Activated naive CD4-positive, alpha-beta T cell treated with anti-CD3 and anti-CD28 coated beads, Interleukin-2, amount 50 U/mL, for 24 hours (primary cell): Measurements from ENCODE around the gene MYZAP.

Source experiments
- H3K27ac Mint-ChIP-seq: one replicate; pipeline ENCODE4 v1.8.0; 2021; ENCODE audit warnings: mild to moderate bottlenecking, mixed read lengths
- H3K27me3 Mint-ChIP-seq: one replicate; pipeline ENCODE4 v1.8.0; 2021; ENCODE audit warnings: mixed read lengths
- H3K36me3 Mint-ChIP-seq: one replicate; pipeline ENCODE4 v1.8.0; 2021; ENCODE audit warnings: mixed read lengths
- H3K4me1 Mint-ChIP-seq: one replicate; pipeline ENCODE4 v1.8.0; 2021; ENCODE audit warnings: mixed read lengths
- H3K4me3 Mint-ChIP-seq: one replicate; pipeline ENCODE4 v1.8.0; 2021; ENCODE audit warnings: mild to moderate bottlenecking, mixed read lengths
- H3K9me3 Mint-ChIP-seq: one replicate; pipeline ENCODE4 v1.8.0; 2021; ENCODE audit warnings: mixed read lengths

The MYZAP gene

GRCh38 chr15:57675481-57676181, 83.9 kb downstream of the MYZAP start:
- H3K36me3 Mint-ChIP-seq, result peaks cover 7% of the 10 kb centered on the region
- H3K27ac Mint-ChIP-seq, result no peak overlapping the region
- H3K4me1 Mint-ChIP-seq, result peaks cover 4% of the 10 kb centered on the region
- H3K4me3 Mint-ChIP-seq, result no peak overlapping the region
- peaks cover 5% of the 10 kb centered on the region for H3K27me3 Mint-ChIP-seq
- no peaks in the 10 kb centered on the region for H3K9me3 Mint-ChIP-seq

- no peak overlapping the region for H3K4me3 Mint-ChIP-seq
- peaks cover 5% of the 10 kb centered on the region for H3K27me3 Mint-ChIP-seq
- peaks cover 6% of the 10 kb centered on the region for H3K36me3 Mint-ChIP-seq
- H3K27ac Mint-ChIP-seq, result no peak overlapping the region
- no peaks in the 10 kb centered on the region for H3K9me3 Mint-ChIP-seq
- H3K4me1 Mint-ChIP-seq, result peaks cover 4% of the 10 kb centered on the region
These were observed 84.9 kb downstream of the MYZAP start for GRCh38 chr15:57676585-57676984.

- Mint-ChIP-seq H3K27ac (no peak overlapping the region), H3K36me3 (peaks cover 4% of the 10 kb centered on the region), H3K4me3 (no peak overlapping the region), H3K4me1 (peaks cover 4% of the 10 kb centered on the region), H3K27me3 (peaks cover 4% of the 10 kb centered on the region), H3K9me3 (no peaks in the 10 kb centered on the region)
These were observed 85.5 kb downstream of the MYZAP start for GRCh38 chr15:57677204-57677603.

GRCh38 chr15:57680021-57680420, 88.3 kb downstream of the MYZAP start:
- H3K36me3 Mint-ChIP-seq, result no peaks in the 10 kb centered on the region
- no peaks in the 10 kb centered on the region for H3K9me3 Mint-ChIP-seq
- H3K27me3 Mint-ChIP-seq, result peaks cover 1% of the 10 kb centered on the region
- peaks cover 4% of the 10 kb centered on the region for H3K4me1 Mint-ChIP-seq
- H3K4me3 Mint-ChIP-seq, result no peak overlapping the region
- H3K27ac Mint-ChIP-seq, result no peak overlapping the region

GRCh38 chr15:57681011-57681410, 89.3 kb downstream of the MYZAP start:
- Mint-ChIP-seq H3K27ac (no peak overlapping the region), H3K9me3 (no peaks in the 10 kb centered on the region), H3K27me3 (peaks cover 1% of the 10 kb centered on the region), H3K4me1 (peaks cover 4% of the 10 kb centered on the region), H3K4me3 (no peak overlapping the region), H3K36me3 (no peaks in the 10 kb centered on the region)

- Mint-ChIP-seq H3K4me3 (no peak overlapping the region), H3K4me1 (peaks cover 4% of the 10 kb centered on the region), H3K27me3 (peaks cover 1% of the 10 kb centered on the region), H3K27ac (no peak overlapping the region), H3K9me3 (no peaks in the 10 kb centered on the region), H3K36me3 (no peaks in the 10 kb centered on the region)
These were observed 91.8 kb downstream of the MYZAP start for GRCh38 chr15:57683481-57683880.

- no peak overlapping the region for H3K27ac Mint-ChIP-seq
- peaks cover 4% of the 10 kb centered on the region for H3K4me1 Mint-ChIP-seq
- no peak overlapping the region for H3K4me3 Mint-ChIP-seq
- H3K36me3 Mint-ChIP-seq, result no peaks in the 10 kb centered on the region
- no peaks in the 10 kb centered on the region for H3K27me3 Mint-ChIP-seq
- no peaks in the 10 kb centered on the region for H3K9me3 Mint-ChIP-seq
These were observed 92.9 kb downstream of the MYZAP start for GRCh38 chr15:57684491-57685151.

- no peaks in the 10 kb centered on the region for H3K4me1 Mint-ChIP-seq
- H3K27ac Mint-ChIP-seq, result no peak overlapping the region
- H3K36me3 Mint-ChIP-seq, result no peaks in the 10 kb centered on the region
- H3K27me3 Mint-ChIP-seq, result no peaks in the 10 kb centered on the region
- H3K9me3 Mint-ChIP-seq, result no peaks in the 10 kb centered on the region
- H3K4me3 Mint-ChIP-seq, result no peak overlapping the region
These were observed 93.8 kb downstream of the MYZAP start for GRCh38 chr15:57685306-57686095.

- no peak overlapping the region for H3K4me3 Mint-ChIP-seq
- H3K9me3 Mint-ChIP-seq, result no peaks in the 10 kb centered on the region
- no peaks in the 10 kb centered on the region for H3K27me3 Mint-ChIP-seq
- H3K36me3 Mint-ChIP-seq, result no peaks in the 10 kb centered on the region
- no peak overlapping the region for H3K27ac Mint-ChIP-seq
- no peaks in the 10 kb centered on the region for H3K4me1 Mint-ChIP-seq
These were observed 95.0 kb downstream of the MYZAP start for GRCh38 chr15:57686657-57687056.

GRCh38 chr15:57690341-57690966, 98.8 kb downstream of the MYZAP start:
- H3K4me1 Mint-ChIP-seq, result no peaks in the 10 kb centered on the region
- no peak overlapping the region for H3K27ac Mint-ChIP-seq
- no peaks in the 10 kb centered on the region for H3K36me3 Mint-ChIP-seq
- H3K9me3 Mint-ChIP-seq, result no peaks in the 10 kb centered on the region
- H3K27me3 Mint-ChIP-seq, result no peaks in the 10 kb centered on the region
- H3K4me3 Mint-ChIP-seq, result no peak overlapping the region

GRCh38 chr15:57691082-57691481, 99.4 kb downstream of the MYZAP start:
- no peaks in the 10 kb centered on the region for H3K27me3 Mint-ChIP-seq
- no peak overlapping the region for H3K4me3 Mint-ChIP-seq
- no peaks in the 10 kb centered on the region for H3K9me3 Mint-ChIP-seq
- no peak overlapping the region for H3K27ac Mint-ChIP-seq
- no peaks in the 10 kb centered on the region for H3K36me3 Mint-ChIP-seq
- H3K4me1 Mint-ChIP-seq, result no peaks in the 10 kb centered on the region

- Mint-ChIP-seq H3K27me3 (peaks cover 2% of the 10 kb centered on the region), H3K9me3 (no peaks in the 10 kb centered on the region), H3K4me3 (no peak overlapping the region), H3K4me1 (no peaks in the 10 kb centered on the region), H3K36me3 (no peaks in the 10 kb centered on the region), H3K27ac (no peak overlapping the region)
These were observed 101.0 kb downstream of the MYZAP start for GRCh38 chr15:57692709-57693108.

GRCh38 chr15:57694279-57694678, 102.6 kb downstream of the MYZAP start:
- H3K36me3 Mint-ChIP-seq, result no peaks in the 10 kb centered on the region
- H3K4me3 Mint-ChIP-seq, result no peak overlapping the region
- no peak overlapping the region for H3K27ac Mint-ChIP-seq
- no peaks in the 10 kb centered on the region for H3K4me1 Mint-ChIP-seq
- peaks cover 7% of the 10 kb centered on the region for H3K27me3 Mint-ChIP-seq
- no peaks in the 10 kb centered on the region for H3K9me3 Mint-ChIP-seq

- peaks cover 7% of the 10 kb centered on the region for H3K27me3 Mint-ChIP-seq
- no peak overlapping the region for H3K4me3 Mint-ChIP-seq
- no peak overlapping the region for H3K27ac Mint-ChIP-seq
These were observed 104.4 kb downstream of the MYZAP start for GRCh38 chr15:57696146-57696545.

GRCh38 chr15:57697588-57697987, 105.9 kb downstream of the MYZAP start:
- H3K27me3 Mint-ChIP-seq, result peaks cover 7% of the 10 kb centered on the region
- H3K9me3 Mint-ChIP-seq, result no peaks in the 10 kb centered on the region
- H3K4me3 Mint-ChIP-seq, result no peak overlapping the region
- H3K27ac Mint-ChIP-seq, result no peak overlapping the region
- peaks cover 9% of the 10 kb centered on the region for H3K4me1 Mint-ChIP-seq
- H3K36me3 Mint-ChIP-seq, result no peaks in the 10 kb centered on the region

More at GRCh38 chr15:57696146-57696545, 104.4 kb downstream of the MYZAP start:
- Mint-ChIP-seq H3K36me3 (no peaks in the 10 kb centered on the region), H3K4me1 (no peaks in the 10 kb centered on the region), H3K9me3 (no peaks in the 10 kb centered on the region)
